ENCODE results near the gene SCGB1D1.

SCGB1D1 gene

GRCh38 chr11:62190011-62190410 lies at the start of gene SCGB1D1:
TSS of gene SCGB1D1 (plus strand) at chr11:62190216. CDS start at chr11:62190285, 69 bp downstream.
- no peak for DNase-seq (ENCODE audit: low read depth in 2 of 2)

- DNase-seq (ENCODE audit: low read depth in 2 of 2) = no peak
Observed at GRCh38 chr11:62140304-62141110, 49.5 kb upstream of the SCGB1D1 start.

GRCh38 chr11:62141111-62142042 lies 48.6 kb upstream of the SCGB1D1 start:
- DNase-seq (ENCODE audit: low read depth in 2 of 2) = no peak

GRCh38 chr11:62142043-62142375 lies 48.0 kb upstream of the SCGB1D1 start:
- DNase-seq (ENCODE audit: low read depth in 2 of 2) = no peak

- no peak for DNase-seq (ENCODE audit: low read depth in 2 of 2)
Observed at GRCh38 chr11:62142921-62143320, 47.1 kb upstream of the SCGB1D1 start.

- no peak for DNase-seq (ENCODE audit: low read depth in 2 of 2)
Observed at GRCh38 chr11:62143727-62144126, 46.3 kb upstream of the SCGB1D1 start.

GRCh38 chr11:62144641-62145255 lies 45.3 kb upstream of the SCGB1D1 start:
- no peak for DNase-seq (ENCODE audit: low read depth in 2 of 2)

- DNase-seq (ENCODE audit: low read depth in 2 of 2) = no peak
Observed at GRCh38 chr11:62145261-62145871, 44.6 kb upstream of the SCGB1D1 start.

- no peak for DNase-seq (ENCODE audit: low read depth in 2 of 2)
Observed at GRCh38 chr11:62146476-62147200, 43.4 kb upstream of the SCGB1D1 start.

- no peak for DNase-seq (ENCODE audit: low read depth in 2 of 2)
Observed at GRCh38 chr11:62147545-62147944, 42.5 kb upstream of the SCGB1D1 start.

- DNase-seq (ENCODE audit: low read depth in 2 of 2) = no peak
Observed at GRCh38 chr11:62148271-62148980, 41.6 kb upstream of the SCGB1D1 start.

- DNase-seq (ENCODE audit: low read depth in 2 of 2) = no peak
Observed at GRCh38 chr11:62149986-62150886, 39.8 kb upstream of the SCGB1D1 start.

- DNase-seq (ENCODE audit: low read depth in 2 of 2) = no peak
Observed at GRCh38 chr11:62150887-62151736, 38.9 kb upstream of the SCGB1D1 start.

GRCh38 chr11:62151737-62152102 lies 38.3 kb upstream of the SCGB1D1 start:
- DNase-seq (ENCODE audit: low read depth in 2 of 2) = no peak

GRCh38 chr11:62152245-62153086 lies 37.5 kb upstream of the SCGB1D1 start:
- no peak for DNase-seq (ENCODE audit: low read depth in 2 of 2)

GRCh38 chr11:62153087-62153395 lies 37.0 kb upstream of the SCGB1D1 start:
- DNase-seq (ENCODE audit: low read depth in 2 of 2) = no peak

- no peak for DNase-seq (ENCODE audit: low read depth in 2 of 2)
Observed at GRCh38 chr11:62153617-62154016, 36.4 kb upstream of the SCGB1D1 start.

GRCh38 chr11:62157603-62158002 lies 32.4 kb upstream of the SCGB1D1 start:
- DNase-seq (ENCODE audit: low read depth in 2 of 2) = no peak

Data from activated CD8-positive, alpha-beta memory T cell treated with anti-CD3 and anti-CD28 coated beads for 4 hours (primary cell).